KMS-11 (cell line): ENCODE data around the gene FAM199X.
A peak's percentile ranks its signal among the peaks of the same experiment; 100 is the strongest.

Experiments used
- H2AFZ ChIP-seq: fragments of 200-600 bp; sonication (generic); 2 replicates; pipeline ENCODE4 v1.6.1; 2016; ENCODE audit warnings: antibody characterized with exemption, mixed run types, low read depth
- H3K27ac ChIP-seq: fragments of 200-600 bp; sonication (generic); 2 replicates; pipeline ENCODE4 v1.6.1; 2016; ENCODE audit warnings: mild to moderate bottlenecking, mixed run types
- H3K27me3 ChIP-seq: fragments of 200-600 bp; sonication (generic); 2 replicates; pipeline ENCODE4 v1.6.1; 2017; ENCODE audit warnings: mild to moderate bottlenecking, low read depth, mixed run types, moderate library complexity; ENCODE audit not compliant: insufficient read depth
- H3K36me3 ChIP-seq: fragments of 200-600 bp; sonication (generic); 2 replicates; pipeline ENCODE4 v1.6.1; 2017; ENCODE audit warnings: mild to moderate bottlenecking, mixed run types; ENCODE audit not compliant: insufficient read depth
- H3K4me1 ChIP-seq: fragments of 200-600 bp; sonication (generic); 2 replicates; pipeline ENCODE4 v1.6.1; 2016; ENCODE audit warnings: mild to moderate bottlenecking, low read depth, mixed run types; ENCODE audit not compliant: poor library complexity, severe bottlenecking
- H3K4me2 ChIP-seq: fragments of 200-600 bp; sonication (generic); 2 replicates; pipeline ENCODE4 v1.7.0; 2016; ENCODE audit warnings: mild to moderate bottlenecking, mixed run types
- H3K4me3 ChIP-seq: fragments of 200-600 bp; sonication (generic); IDR thresholded peaks from 2 replicates; pipeline ENCODE4 v1.6.1; 2017; ENCODE audit warnings: low read depth, low read length, mixed read lengths; ENCODE audit not compliant: insufficient read depth
- H3K79me2 ChIP-seq: fragments of 200-600 bp; sonication (generic); 2 replicates; pipeline ENCODE4 v1.6.1; 2016; ENCODE audit warnings: low read depth, mixed run types; ENCODE audit not compliant: insufficient read depth
- H3K9ac ChIP-seq: fragments of 200-600 bp; sonication (generic); 2 replicates; pipeline ENCODE4 v1.6.1; 2016; ENCODE audit warnings: mild to moderate bottlenecking, mixed run types
- H4K20me1 ChIP-seq: fragments of 200-600 bp; sonication (generic); 2 replicates; pipeline ENCODE4 v1.6.1; 2016; ENCODE audit warnings: mild to moderate bottlenecking, mixed run types; ENCODE audit not compliant: insufficient read depth
- TF ChIP-seq, protein P1 (sequence below): fragments of 200-600 bp; sonication (generic); conservative IDR thresholded peaks from 2 replicates; pipeline ENCODE4 v1.6.1; 2017; ENCODE audit warnings: low read depth, mild to moderate bottlenecking, antibody characterized with exemption, low read length, moderate library complexity, mixed read lengths

The FAM199X gene

DNA sequence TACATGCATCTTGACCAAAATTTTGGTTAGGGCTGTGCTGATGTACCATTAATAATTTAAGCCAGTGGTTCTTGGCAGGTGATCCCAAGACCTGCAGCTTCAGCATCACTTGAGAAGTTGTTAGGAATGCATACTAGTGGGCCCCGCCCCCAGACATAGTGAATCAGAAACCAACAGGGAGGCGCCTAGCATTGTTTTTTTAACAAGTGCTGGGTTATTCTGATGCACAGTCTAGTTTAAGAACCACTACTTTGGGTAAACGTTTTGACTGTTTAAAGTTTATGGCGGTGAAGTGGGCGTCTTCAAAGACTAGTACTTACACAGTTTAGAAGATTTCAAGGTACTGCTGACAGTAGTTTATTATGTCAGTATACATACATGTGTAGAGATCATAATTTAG lies 23.6 kb downstream of the FAM199X start:
- Histone ChIP-seq H3K9ac (no peak overlapping the region), H4K20me1 (no peaks in the 10 kb centered on the region), H3K4me3 (no peak overlapping the region), H3K4me2 (no peak overlapping the region), H3K27ac (no peak overlapping the region), H3K79me2 (no peaks in the 10 kb centered on the region), H3K27me3 (no peaks in the 10 kb centered on the region), H3K36me3 (no peaks in the 10 kb centered on the region), H2AFZ (no peak overlapping the region), H3K4me1 (peaks cover 14% of the 10 kb centered on the region)
- TF ChIP-seq, protein P1, sequence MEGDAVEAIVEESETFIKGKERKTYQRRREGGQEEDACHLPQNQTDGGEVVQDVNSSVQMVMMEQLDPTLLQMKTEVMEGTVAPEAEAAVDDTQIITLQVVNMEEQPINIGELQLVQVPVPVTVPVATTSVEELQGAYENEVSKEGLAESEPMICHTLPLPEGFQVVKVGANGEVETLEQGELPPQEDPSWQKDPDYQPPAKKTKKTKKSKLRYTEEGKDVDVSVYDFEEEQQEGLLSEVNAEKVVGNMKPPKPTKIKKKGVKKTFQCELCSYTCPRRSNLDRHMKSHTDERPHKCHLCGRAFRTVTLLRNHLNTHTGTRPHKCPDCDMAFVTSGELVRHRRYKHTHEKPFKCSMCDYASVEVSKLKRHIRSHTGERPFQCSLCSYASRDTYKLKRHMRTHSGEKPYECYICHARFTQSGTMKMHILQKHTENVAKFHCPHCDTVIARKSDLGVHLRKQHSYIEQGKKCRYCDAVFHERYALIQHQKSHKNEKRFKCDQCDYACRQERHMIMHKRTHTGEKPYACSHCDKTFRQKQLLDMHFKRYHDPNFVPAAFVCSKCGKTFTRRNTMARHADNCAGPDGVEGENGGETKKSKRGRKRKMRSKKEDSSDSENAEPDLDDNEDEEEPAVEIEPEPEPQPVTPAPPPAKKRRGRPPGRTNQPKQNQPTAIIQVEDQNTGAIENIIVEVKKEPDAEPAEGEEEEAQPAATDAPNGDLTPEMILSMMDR = no peak

DNA sequence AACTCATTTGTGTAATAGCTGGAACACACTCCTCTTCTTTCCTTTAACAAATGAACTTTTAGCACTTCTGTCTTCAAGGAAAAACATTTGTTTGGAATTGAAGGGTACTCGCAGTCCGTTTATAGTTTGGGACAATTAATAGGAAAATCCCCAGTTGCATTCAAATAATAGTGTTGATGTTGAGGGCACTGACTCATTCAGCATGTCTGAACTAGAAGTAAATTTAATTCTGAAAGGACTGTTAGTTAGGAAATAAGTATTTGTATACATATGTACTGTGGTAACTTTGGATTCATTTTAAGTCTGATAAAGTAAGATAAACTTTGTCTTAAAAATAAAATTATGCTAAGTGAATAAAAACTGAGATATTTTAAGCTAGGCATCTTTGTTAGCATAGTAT lies 27.2 kb downstream of the FAM199X start:
- Histone ChIP-seq H3K36me3 (no peaks in the 10 kb centered on the region), H3K4me1 (peaks cover 19% of the 10 kb centered on the region), H2AFZ (no peak overlapping the region), H3K9ac (no peak overlapping the region), H3K4me3 (no peak overlapping the region), H3K4me2 (no peak overlapping the region), H4K20me1 (no peaks in the 10 kb centered on the region), H3K79me2 (no peaks in the 10 kb centered on the region), H3K27ac (no peak overlapping the region), H3K27me3 (no peaks in the 10 kb centered on the region)
- TF ChIP-seq, protein P1 = no peak

DNA sequence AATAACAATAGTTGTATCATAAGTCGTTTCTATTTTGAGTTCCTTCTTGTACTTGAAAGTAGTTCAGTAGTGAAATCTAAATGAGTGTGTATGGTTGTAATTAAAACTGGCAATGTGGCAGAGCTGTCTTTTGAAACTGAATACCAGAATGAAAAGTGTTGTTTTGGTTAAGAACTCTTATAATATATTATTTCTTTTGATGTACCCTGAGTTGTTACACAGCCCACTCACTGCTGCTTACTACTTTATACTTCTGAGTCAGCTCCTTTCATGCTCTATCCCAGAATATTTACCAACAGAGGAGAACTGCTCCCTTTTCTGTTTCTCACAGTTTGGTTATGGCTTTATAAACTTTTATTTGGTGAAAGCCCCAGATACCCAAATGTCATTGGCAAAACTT lies 28.8 kb downstream of the FAM199X start:
- H3K9ac ChIP-seq = no peak overlapping the region
- no peaks in the 10 kb centered on the region for H3K36me3 ChIP-seq
- H2AFZ ChIP-seq = no peak overlapping the region
- H3K4me2 ChIP-seq = no peak overlapping the region
- H3K79me2 ChIP-seq = no peaks in the 10 kb centered on the region
- TF ChIP-seq, protein P1 = no peak
- no peak overlapping the region for H3K27ac ChIP-seq
- peaks cover 19% of the 10 kb centered on the region for H3K4me1 ChIP-seq
- no peaks in the 10 kb centered on the region for H3K27me3 ChIP-seq
- no peak overlapping the region for H3K4me3 ChIP-seq
- no peaks in the 10 kb centered on the region for H4K20me1 ChIP-seq

DNA sequence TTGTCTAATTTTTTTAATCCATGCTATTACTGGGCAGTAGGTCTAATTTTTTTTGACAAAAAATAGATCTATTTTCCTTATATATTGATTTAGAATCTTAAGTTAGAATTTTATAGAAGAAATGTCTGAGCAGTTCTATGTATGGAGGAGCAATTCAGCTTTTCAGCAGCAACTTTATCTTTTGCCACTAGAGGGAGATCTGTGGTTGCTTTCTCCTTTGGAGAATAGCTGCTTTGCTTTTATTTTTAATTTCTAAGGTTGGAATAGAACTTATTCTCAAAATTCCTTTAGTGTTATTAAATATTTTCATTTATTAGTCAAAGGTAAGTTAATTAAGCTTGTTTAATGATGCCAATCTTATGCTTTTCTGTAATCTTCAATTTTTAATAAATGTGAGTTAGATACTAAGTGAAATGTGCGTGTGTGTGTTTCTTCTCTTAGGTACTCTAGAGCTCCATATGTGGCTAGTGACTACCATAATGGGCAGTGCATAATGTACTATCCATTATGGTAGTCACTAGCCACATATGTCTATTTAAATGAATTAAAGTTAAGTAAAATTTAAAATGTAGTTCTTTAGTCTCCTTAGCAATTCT lies 29.3 kb downstream of the FAM199X start:
- H3K27ac ChIP-seq = no peak overlapping the region
- H3K9ac ChIP-seq = no peak overlapping the region
- TF ChIP-seq, protein P1 = peak; percentile 55
- H2AFZ ChIP-seq = no peak overlapping the region
- H3K79me2 ChIP-seq = no peaks in the 10 kb centered on the region
- H3K27me3 ChIP-seq = no peaks in the 10 kb centered on the region
- H3K36me3 ChIP-seq = no peaks in the 10 kb centered on the region
- H3K4me3 ChIP-seq = no peak overlapping the region
- H4K20me1 ChIP-seq = no peaks in the 10 kb centered on the region
- no peak overlapping the region for H3K4me2 ChIP-seq
- peaks cover 19% of the 10 kb centered on the region for H3K4me1 ChIP-seq
